ENCODE results near the gene ZNF276. TPM values are rescaled to one million over a fixed set of nuclear protein-coding genes. Genes with fewer than 3 reads are reported as not detected.
"Not testable (repeated sequence)": the region's sequence is repeated elsewhere in the genome, so short reads cannot be mapped to it uniquely, and the experiment has no call there.

ZNF276 gene
- total RNA-seq, 1 experiment from 2014 or later, result 16.4 TPM

GRCh38 chr16:89746043-89746442, 24.7 kb downstream of the ZNF276 start:
- peaks cover 85% of the 10 kb centered on the region for H3K36me3 ChIP-seq

GRCh38 chr16:89748076-89748475, 26.7 kb downstream of the ZNF276 start:
- peaks cover 82% of the 10 kb centered on the region for H3K36me3 ChIP-seq
- H3K27ac ChIP-seq, result no peak overlapping the region
- no peak overlapping the region for H3K4me3 ChIP-seq
- H3K27me3 ChIP-seq (replicated peaks), result no peaks in the 10 kb centered on the region
- no peak for DNase-seq (ENCODE audit: low read depth in 1 of 2, low spot score in 2 of 2)
- H3K4me1 ChIP-seq (replicated peaks), result no peaks in the 10 kb centered on the region
- H3K9me3 ChIP-seq (replicated peaks), result no peaks in the 10 kb centered on the region

More at GRCh38 chr16:89746043-89746442, 24.7 kb downstream of the ZNF276 start:
- H3K4me3 ChIP-seq, result no peak overlapping the region
- no peaks in the 10 kb centered on the region for H3K27me3 ChIP-seq (replicated peaks)
- H3K4me1 ChIP-seq (replicated peaks), result no peaks in the 10 kb centered on the region
- no peaks in the 10 kb centered on the region for H3K9me3 ChIP-seq (replicated peaks)
- DNase-seq (ENCODE audit: low read depth in 1 of 2, low spot score in 2 of 2), result no peak
- H3K27ac ChIP-seq, result no peak overlapping the region

- H3K9me3 ChIP-seq (replicated peaks), result no peaks in the 10 kb centered on the region
- H3K36me3 ChIP-seq, result peaks cover 81% of the 10 kb centered on the region
- no peak for DNase-seq (ENCODE audit: low read depth in 1 of 2, low spot score in 2 of 2)
- no peaks in the 10 kb centered on the region for H3K4me1 ChIP-seq (replicated peaks)
- no peaks in the 10 kb centered on the region for H3K27me3 ChIP-seq (replicated peaks)
- H3K27ac ChIP-seq, result no peak overlapping the region
- H3K4me3 ChIP-seq, result no peak overlapping the region
Measured at GRCh38 chr16:89748921-89749320, 27.6 kb downstream of the ZNF276 start.

- no peak overlapping the region for H3K4me3 ChIP-seq
Measured at GRCh38 chr16:89749637-89750036, 28.3 kb downstream of the ZNF276 start.

DNA sequence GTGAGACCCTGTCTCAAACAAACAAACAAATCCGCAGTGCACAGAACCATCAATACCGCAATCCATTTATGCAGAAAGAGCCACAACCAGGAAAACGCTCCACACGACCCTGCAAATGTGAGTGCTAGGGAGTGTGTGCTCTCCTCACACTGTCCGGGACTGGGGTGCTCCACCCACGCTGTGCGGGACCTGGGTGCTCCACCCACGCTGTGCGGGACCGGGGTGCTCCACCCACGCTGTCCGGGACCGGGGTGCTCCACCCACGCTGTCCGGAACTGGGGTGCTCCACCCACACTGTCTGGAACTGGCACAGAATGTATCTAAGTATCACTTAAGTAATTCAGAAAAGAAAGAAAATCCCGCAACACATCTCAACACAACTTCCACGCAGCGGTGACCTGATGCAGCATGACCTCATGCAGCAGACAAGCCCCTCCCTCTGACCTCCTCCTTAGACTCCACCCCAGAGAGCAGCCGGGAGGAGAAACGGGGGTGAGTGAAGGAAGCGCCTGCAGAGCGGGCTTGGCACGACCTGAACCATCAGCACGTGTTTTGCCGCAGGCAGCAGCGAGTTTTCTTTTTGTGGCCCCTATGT, 38.5 kb downstream of the ZNF276 start:
- Histone ChIP-seq H3K27me3 (replicated peaks) (no peaks in the 10 kb centered on the region), H3K9me3 (replicated peaks) (no peaks in the 10 kb centered on the region), H3K36me3 (peaks cover 81% of the 10 kb centered on the region), H3K27ac (no peak overlapping the region), H3K4me1 (replicated peaks) (no peaks in the 10 kb centered on the region), H3K4me3 (no peak overlapping the region)
- DNase-seq (ENCODE audit: low read depth in 1 of 2, low spot score in 2 of 2), result no peak

More at GRCh38 chr16:89749637-89750036, 28.3 kb downstream of the ZNF276 start:
- no peaks in the 10 kb centered on the region for H3K4me1 ChIP-seq (replicated peaks)
- H3K9me3 ChIP-seq (replicated peaks), result no peaks in the 10 kb centered on the region
- peaks cover 79% of the 10 kb centered on the region for H3K36me3 ChIP-seq
- no peak for DNase-seq (ENCODE audit: low read depth in 1 of 2, low spot score in 2 of 2)
- no peak overlapping the region for H3K27ac ChIP-seq
- H3K27me3 ChIP-seq (replicated peaks), result no peaks in the 10 kb centered on the region

GRCh38 chr16:89761304-89761922, 40.1 kb downstream of the ZNF276 start:
- no peaks in the 10 kb centered on the region for H3K9me3 ChIP-seq (replicated peaks)
- H3K4me1 ChIP-seq (replicated peaks), result no peaks in the 10 kb centered on the region
- no peak overlapping the region for H3K27ac ChIP-seq
- DNase-seq (ENCODE audit: low read depth in 1 of 2, low spot score in 2 of 2), result no peak
- no peak overlapping the region for H3K4me3 ChIP-seq
- H3K27me3 ChIP-seq (replicated peaks), result no peaks in the 10 kb centered on the region
- peaks cover 81% of the 10 kb centered on the region for H3K36me3 ChIP-seq

DNA sequence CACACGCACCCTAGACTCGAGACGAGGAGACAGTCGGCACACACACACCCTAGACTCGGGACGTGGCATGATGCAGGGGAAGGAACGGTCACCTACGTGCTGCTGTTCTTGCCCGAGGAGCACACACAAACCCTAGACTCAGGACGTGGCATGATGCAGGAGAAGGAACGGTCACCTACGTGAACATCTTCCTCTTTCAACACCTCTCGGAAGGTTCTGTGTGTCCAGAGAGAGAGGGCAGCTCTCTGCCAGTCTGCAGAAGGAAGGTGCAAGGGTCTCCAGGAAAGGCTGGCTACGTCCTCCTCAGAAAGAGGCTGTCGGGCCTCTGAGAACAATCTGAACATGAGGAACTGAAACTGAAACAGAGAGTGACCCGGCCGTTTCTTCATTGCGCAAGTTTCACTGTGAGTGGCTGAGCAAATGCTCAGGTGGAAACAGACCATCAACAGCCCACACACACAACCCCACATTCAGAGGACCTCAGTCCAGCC, 43.4 kb downstream of the ZNF276 start:
- no peaks in the 10 kb centered on the region for H3K27me3 ChIP-seq (replicated peaks)
- no peak overlapping the region for H3K27ac ChIP-seq
- H3K9me3 ChIP-seq (replicated peaks), result no peaks in the 10 kb centered on the region
- peaks cover 85% of the 10 kb centered on the region for H3K36me3 ChIP-seq
- DNase-seq (ENCODE audit: low read depth in 1 of 2, low spot score in 2 of 2), result no peak
- no peak overlapping the region for H3K4me3 ChIP-seq
- H3K4me1 ChIP-seq (replicated peaks), result no peaks in the 10 kb centered on the region

DNA sequence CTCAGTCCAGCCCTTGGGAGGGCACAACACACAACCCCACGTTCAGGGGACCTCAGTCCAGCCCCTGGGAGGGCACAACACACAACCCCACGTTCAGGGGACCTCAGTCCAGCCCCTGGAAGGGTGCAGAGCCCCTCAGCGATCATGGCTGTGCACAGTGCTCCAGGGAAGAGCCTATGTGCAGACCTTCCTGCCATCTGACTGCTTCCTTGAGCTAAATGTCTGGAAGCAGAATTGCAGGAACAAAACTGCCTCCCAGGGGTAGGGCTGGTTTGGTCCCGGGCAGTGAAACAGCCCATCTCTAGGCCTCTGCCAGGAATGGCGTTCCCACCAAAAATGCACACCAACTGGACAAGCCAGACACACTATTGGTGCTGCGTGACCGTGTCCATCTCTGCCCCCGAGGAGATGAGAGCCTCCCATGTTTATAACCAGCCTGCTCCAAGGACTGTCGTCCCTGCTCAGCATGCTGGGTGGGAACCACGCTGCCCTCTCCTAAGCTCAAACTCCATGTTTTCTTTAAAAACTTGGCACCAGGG, 44.0 kb downstream of the ZNF276 start:
- Histone ChIP-seq H3K27me3 (replicated peaks) (no peaks in the 10 kb centered on the region), H3K9me3 (replicated peaks) (no peaks in the 10 kb centered on the region), H3K27ac (no peak overlapping the region), H3K4me1 (replicated peaks) (no peaks in the 10 kb centered on the region), H3K4me3 (no peak overlapping the region), H3K36me3 (peaks cover 85% of the 10 kb centered on the region)
- no peak for DNase-seq (ENCODE audit: low read depth in 1 of 2, low spot score in 2 of 2)

DNA sequence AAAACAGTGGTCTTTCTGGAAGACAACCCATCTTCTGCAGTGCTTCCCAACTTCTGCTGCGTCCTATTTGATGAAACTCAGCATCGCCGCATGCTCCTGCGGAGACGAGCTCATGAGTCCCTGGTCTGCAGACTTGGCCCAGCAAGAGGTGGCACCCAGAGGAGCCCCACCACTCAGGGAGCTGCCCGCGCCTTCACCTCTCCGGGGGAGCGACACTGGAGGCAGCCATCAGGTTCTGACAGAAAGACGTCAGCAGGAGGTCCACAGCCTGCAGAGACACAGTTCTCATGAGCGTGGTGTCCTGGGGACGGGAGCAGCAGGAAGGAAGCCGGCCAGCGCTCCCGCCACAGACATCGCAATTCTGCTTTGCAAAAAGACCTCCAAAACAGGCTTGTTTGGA, 49.0 kb downstream of the ZNF276 start:
- Histone ChIP-seq H3K27me3 (replicated peaks) (no peaks in the 10 kb centered on the region), H3K9me3 (replicated peaks) (no peaks in the 10 kb centered on the region), H3K36me3 (peaks cover 86% of the 10 kb centered on the region), H3K4me3 (no peak overlapping the region), H3K4me1 (replicated peaks) (no peaks in the 10 kb centered on the region), H3K27ac (no peak overlapping the region)
- DNase-seq (ENCODE audit: low read depth in 1 of 2, low spot score in 2 of 2), result no peak

GRCh38 chr16:89775223-89775622, 53.9 kb downstream of the ZNF276 start:
- H3K27me3 ChIP-seq (replicated peaks), result no peaks in the 10 kb centered on the region
- H3K27ac ChIP-seq, result no peak overlapping the region
- H3K4me1 ChIP-seq (replicated peaks), result no peaks in the 10 kb centered on the region
- no peak overlapping the region for H3K4me3 ChIP-seq
- H3K36me3 ChIP-seq, result peaks cover 85% of the 10 kb centered on the region
- no peak for DNase-seq (ENCODE audit: low read depth in 1 of 2, low spot score in 2 of 2)
- no peaks in the 10 kb centered on the region for H3K9me3 ChIP-seq (replicated peaks)

- not testable (repeated sequence) for DNase-seq (ENCODE audit: low read depth in 1 of 2, low spot score in 2 of 2); H3K4me3 ChIP-seq; H3K27ac ChIP-seq; H3K9me3 ChIP-seq (replicated peaks); H3K4me1 ChIP-seq (replicated peaks); H3K27me3 ChIP-seq (replicated peaks)
- H3K36me3 ChIP-seq, result peaks cover 76% of the 10 kb centered on the region
Measured at GRCh38 chr16:89778211-89778610, 56.9 kb downstream of the ZNF276 start.

DNA sequence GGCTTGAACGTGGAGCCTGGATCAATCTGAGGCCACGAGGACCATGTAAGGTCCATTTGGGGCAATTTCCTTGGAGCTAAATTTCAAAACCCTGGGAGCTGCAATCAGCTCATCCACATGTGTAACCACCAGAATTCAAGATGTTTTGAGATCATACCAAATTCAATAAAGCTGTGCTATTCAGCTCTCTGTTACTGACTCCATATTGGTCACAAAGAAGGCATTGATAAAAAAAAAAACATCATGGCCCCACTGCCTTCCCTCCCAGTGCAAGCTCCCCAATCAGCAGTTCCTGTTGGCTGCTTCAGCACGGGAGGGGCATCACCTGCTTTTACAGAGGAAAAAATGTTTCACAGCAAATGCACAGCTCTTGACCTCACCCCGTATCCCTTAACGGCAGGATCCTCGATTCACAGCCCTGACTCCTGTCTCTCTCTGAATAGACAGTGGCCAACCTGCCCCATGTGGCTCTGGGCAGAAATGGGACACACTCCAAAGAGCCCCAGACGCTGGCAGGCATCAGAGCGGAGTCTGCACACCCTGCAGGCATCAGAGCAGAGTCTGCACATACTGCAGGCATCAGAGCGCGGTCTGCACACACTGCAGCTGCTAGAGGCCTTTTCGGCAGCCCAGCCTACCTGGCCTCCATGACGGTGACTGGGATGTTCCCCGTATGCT, 58.0 kb downstream of the ZNF276 start:
- no peak for DNase-seq (ENCODE audit: low read depth in 1 of 2, low spot score in 2 of 2)

DNA sequence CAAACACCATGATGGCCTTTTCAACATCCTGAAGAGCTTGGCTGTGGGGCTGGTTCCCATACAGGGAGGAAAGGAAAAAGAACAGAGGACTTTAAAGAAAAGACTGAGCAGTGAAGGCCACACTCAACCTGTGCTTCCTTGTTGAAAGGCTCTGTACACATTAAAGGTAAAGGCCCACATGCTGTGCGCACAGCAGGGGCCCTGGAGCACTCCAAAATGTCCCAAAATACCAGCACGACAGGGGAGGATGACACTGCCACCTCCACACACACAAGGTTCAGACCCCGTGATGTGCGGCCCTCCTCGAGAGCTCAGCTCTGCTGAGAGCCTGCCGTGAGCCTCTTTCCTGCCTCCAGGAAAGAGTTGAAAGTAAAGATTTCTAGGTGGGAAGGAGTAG, 58.6 kb downstream of the ZNF276 start:
- Histone ChIP-seq H3K4me1 (replicated peaks) (no peaks in the 10 kb centered on the region), H3K27ac (no peak overlapping the region), H3K4me3 (no peak overlapping the region), H3K9me3 (replicated peaks) (no peaks in the 10 kb centered on the region), H3K27me3 (replicated peaks) (no peaks in the 10 kb centered on the region), H3K36me3 (peaks cover 78% of the 10 kb centered on the region)
- no peak for DNase-seq (ENCODE audit: low read depth in 1 of 2, low spot score in 2 of 2)

More for the DNA sequence above, 58.0 kb downstream of the ZNF276 start:
- Histone ChIP-seq H3K4me1 (replicated peaks) (no peaks in the 10 kb centered on the region), H3K4me3 (no peak overlapping the region), H3K27me3 (replicated peaks) (no peaks in the 10 kb centered on the region), H3K36me3 (peaks cover 73% of the 10 kb centered on the region), H3K9me3 (replicated peaks) (no peaks in the 10 kb centered on the region), H3K27ac (no peak overlapping the region)

DNA sequence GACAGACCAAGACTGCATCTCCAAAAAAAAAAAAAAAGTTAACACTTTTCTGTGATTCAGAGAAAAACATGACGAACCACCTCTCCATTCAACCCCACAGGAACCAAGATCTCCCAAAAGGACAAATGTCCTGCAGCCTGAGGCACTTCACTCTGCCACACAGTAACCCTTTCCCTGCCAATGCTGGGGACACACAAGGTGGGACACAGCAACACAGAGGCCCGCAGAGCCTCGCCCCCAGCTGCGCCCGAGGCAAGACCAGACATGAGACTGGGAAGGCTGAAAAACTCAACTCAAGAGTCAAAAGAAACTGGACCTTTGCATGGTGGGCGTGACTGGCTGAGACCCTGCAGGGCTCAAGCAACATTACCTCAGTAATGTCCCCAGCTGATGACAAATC, 61.2 kb downstream of the ZNF276 start:
- Histone ChIP-seq H3K9me3 (replicated peaks) (no peaks in the 10 kb centered on the region), H3K27me3 (replicated peaks) (no peaks in the 10 kb centered on the region), H3K27ac (no peak overlapping the region), H3K36me3 (peaks cover 80% of the 10 kb centered on the region), H3K4me1 (replicated peaks) (no peaks in the 10 kb centered on the region), H3K4me3 (no peak overlapping the region)
- DNase-seq (ENCODE audit: low read depth in 1 of 2, low spot score in 2 of 2), result no peak
